ENCODE measurements around the gene NEXN. TPM values are rescaled to one million over a fixed set of nuclear protein-coding genes. Genes with fewer than 3 reads are reported as not detected.

NEXN gene
- polyA plus RNA-seq, 1 experiment, result 39.9 TPM

- TF ChIP-seq CTCF (IDR thresholded peaks at IDR 0.05; ENCODE audit: low read depth, low read length), result no peak
- Histone ChIP-seq H3K4me3 (ENCODE audit: low read depth, low read length) (no peak overlapping the region), H3K27ac (ENCODE audit: low read depth, low read length) (no peak overlapping the region), H3K9me3 (ENCODE audit: control insufficient read depth, insufficient read depth, low read length) (no peaks in the 10 kb centered on the region), H3K27me3 (ENCODE audit: control insufficient read depth, insufficient read depth, low read length) (no peaks in the 10 kb centered on the region)
- CTCF ChIA-PET, result no interaction called here
- DNase-seq (ENCODE audit: low read depth, low spot score), result no peak
- POLR2A ChIA-PET, result no interaction called here
Observed at GRCh38 chr1:77850082-77850481, 38.3 kb upstream of the NEXN start.

GRCh38 chr1:77857552-77857951 is 30.9 kb upstream of the NEXN start:
- Histone ChIP-seq H3K4me3 (ENCODE audit: low read depth, low read length) (no peak overlapping the region), H3K9me3 (ENCODE audit: control insufficient read depth, insufficient read depth, low read length) (peaks cover 3% of the 10 kb centered on the region; the same call in 1 of the 2 replicates), H3K27ac (ENCODE audit: low read depth, low read length) (peak overlapping the region; percentile 39), H3K27me3 (ENCODE audit: control insufficient read depth, insufficient read depth, low read length) (no peaks in the 10 kb centered on the region)
- ChIA-PET POLR2A (interaction anchor here (0.5 to 1.3 kb wide), 10 partner anchors 9 to 256 kb away, joined by 3 to 8 read pairs (median 6); partner anchors contain the start of gene NEXN), CTCF (interaction anchor here (0.6 kb wide), 1 partner anchor 11 kb away, joined by 3 read pairs; no protein-coding TSS in a partner anchor)
- DNase-seq (ENCODE audit: low read depth, low spot score), result no peak
- TF ChIP-seq CTCF (IDR thresholded peaks at IDR 0.05; ENCODE audit: low read depth, low read length), result no peak

DNA sequence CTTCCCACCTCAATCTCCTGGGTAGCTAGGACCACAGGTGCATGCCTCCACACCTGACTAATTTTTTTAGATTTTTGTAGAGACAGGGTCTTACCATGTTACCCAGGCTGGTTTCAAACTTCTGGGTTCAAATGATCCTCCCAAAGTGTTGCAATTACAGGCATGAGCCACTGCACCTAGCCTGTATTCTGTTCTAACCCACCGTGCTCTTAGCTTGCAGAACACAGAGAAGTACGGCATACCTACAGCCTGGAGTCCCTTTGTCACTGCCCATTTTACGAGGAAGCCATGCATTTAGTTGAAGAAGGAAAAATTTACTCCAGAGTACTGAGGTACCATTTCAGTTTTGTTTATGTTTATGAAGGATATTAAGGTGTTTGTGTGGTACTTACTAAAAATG is 29.7 kb upstream of the NEXN start:
- H3K27me3 ChIP-seq (ENCODE audit: control insufficient read depth, insufficient read depth, low read length), result no peaks in the 10 kb centered on the region
- CTCF ChIA-PET, result interaction anchor here (0.7 to 0.9 kb wide), 3 partner anchors 9 to 33 kb away, joined by 3 to 4 read pairs (median 3); no protein-coding TSS in a partner anchor
- no peak overlapping the region for H3K27ac ChIP-seq (ENCODE audit: low read depth, low read length)
- no peak for TF ChIP-seq CTCF (IDR thresholded peaks at IDR 0.05; ENCODE audit: low read depth, low read length)
- peaks cover 3% of the 10 kb centered on the region; the same call in 1 of the 2 replicates for H3K9me3 ChIP-seq (ENCODE audit: control insufficient read depth, insufficient read depth, low read length)
- no peak for DNase-seq (ENCODE audit: low read depth, low spot score)
- H3K4me3 ChIP-seq (ENCODE audit: low read depth, low read length), result no peak overlapping the region
- POLR2A ChIA-PET, result no interaction called here

DNA sequence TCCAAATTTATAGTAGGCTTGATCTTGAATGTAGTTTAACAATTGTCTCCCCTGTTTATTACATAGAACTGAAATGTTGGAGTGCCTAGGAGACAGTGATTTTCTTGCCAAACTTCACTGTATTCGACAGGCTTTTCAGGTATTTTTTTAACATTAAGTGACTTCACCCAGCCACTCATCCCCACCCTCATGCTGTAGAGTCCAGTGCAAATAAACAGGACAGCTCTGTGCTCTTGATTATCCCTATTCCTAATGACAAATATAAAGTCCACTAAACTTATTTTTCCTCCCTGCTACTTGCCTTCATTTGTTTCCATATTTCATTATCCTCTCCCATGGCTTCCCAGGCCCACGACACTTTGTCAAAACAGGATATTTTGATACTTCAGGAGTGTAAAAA is 29.2 kb upstream of the NEXN start:
- no peaks in the 10 kb centered on the region for H3K27me3 ChIP-seq (ENCODE audit: control insufficient read depth, insufficient read depth, low read length)
- H3K27ac ChIP-seq (ENCODE audit: low read depth, low read length), result no peak overlapping the region
- CTCF ChIA-PET, result no interaction called here
- H3K4me3 ChIP-seq (ENCODE audit: low read depth, low read length), result no peak overlapping the region
- DNase-seq (ENCODE audit: low read depth, low spot score), result no peak
- POLR2A ChIA-PET, result no interaction called here
- TF ChIP-seq CTCF (IDR thresholded peaks at IDR 0.05; ENCODE audit: low read depth, low read length), result no peak
- peaks cover 3% of the 10 kb centered on the region; the same call in 1 of the 2 replicates for H3K9me3 ChIP-seq (ENCODE audit: control insufficient read depth, insufficient read depth, low read length)

DNA sequence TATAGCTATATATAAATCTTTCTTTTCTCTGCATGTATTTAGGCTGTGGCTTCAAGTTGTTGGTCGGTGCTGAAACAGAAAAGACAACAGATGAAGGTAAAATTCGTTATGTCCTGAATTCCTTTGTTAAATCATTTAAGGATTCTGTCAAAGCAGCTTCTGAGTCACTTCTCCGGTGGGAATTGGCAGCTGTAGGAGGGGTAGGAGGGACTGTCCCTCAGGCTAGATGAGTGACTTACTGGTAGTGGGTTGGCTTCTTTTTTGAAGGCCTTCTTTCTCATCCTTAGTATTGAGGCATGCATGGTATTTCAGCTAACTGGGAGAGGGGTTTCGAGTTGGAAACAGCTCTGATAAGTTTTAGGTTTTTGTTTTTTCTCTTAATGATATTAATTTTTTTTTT is 22.1 kb upstream of the NEXN start:
- CTCF ChIA-PET, result interaction anchor here (1.0 kb wide), 1 partner anchor 15 kb away, joined by 3 read pairs; no protein-coding TSS in a partner anchor
- no peak for DNase-seq (ENCODE audit: low read depth, low spot score)
- Histone ChIP-seq H3K27ac (ENCODE audit: low read depth, low read length) (no peak overlapping the region), H3K4me3 (ENCODE audit: low read depth, low read length) (no peak overlapping the region), H3K27me3 (ENCODE audit: control insufficient read depth, insufficient read depth, low read length) (no peaks in the 10 kb centered on the region), H3K9me3 (ENCODE audit: control insufficient read depth, insufficient read depth, low read length) (no peaks in the 10 kb centered on the region)
- no peak for TF ChIP-seq CTCF (IDR thresholded peaks at IDR 0.05; ENCODE audit: low read depth, low read length)
- POLR2A ChIA-PET, result interaction anchor here (0.6 kb wide), 1 partner anchor 9 kb away, joined by 3 read pairs; no protein-coding TSS in a partner anchor

Data from AG04450 (cell line).